GM23338 (cell line): ENCODE results near the gene KCNAB2. TPM values are rescaled to one million over a fixed set of nuclear protein-coding genes. Genes with fewer than 3 reads are reported as not detected.

Source experiments
- ATAC-seq: fragments of 200-7000 bp; cut with Tn5 transposase; 3 replicates; pipeline ENCODE4 v1.9.1; 2020
- DNase-seq: peaks from one replicate; pipeline ENCODE4 v3.0.0-alpha.2; 2015; ENCODE audit warnings: low spot score
- H2AFZ ChIP-seq: fragments of 200-600 bp; sonication (generic); 2 replicates; pipeline ENCODE4 v1.8.0; 2016; ENCODE audit warnings: antibody characterized with exemption, mild to moderate bottlenecking, moderate library complexity
- H3F3A ChIP-seq: fragments of 200-600 bp; sonication (generic); replicated peaks from 2 replicates; pipeline ENCODE4 v1.8.0; 2017; ENCODE audit warnings: antibody characterized with exemption, mixed run types, low read depth
- H3K27ac ChIP-seq: fragments of 200-600 bp; sonication (generic); 2 replicates; pipeline ENCODE4 v1.6.1; 2016; ENCODE audit warnings: low read depth
- H3K27me3 ChIP-seq: fragments of 200-600 bp; sonication (generic); 2 replicates; pipeline ENCODE4 v1.8.0; 2016; ENCODE audit warnings: mild to moderate bottlenecking, mixed run types, moderate library complexity; ENCODE audit not compliant: insufficient read depth
- H3K36me3 ChIP-seq: fragments of 200-600 bp; sonication (generic); 2 replicates; pipeline ENCODE4 v1.8.0; 2016; ENCODE audit warnings: mild to moderate bottlenecking; ENCODE audit not compliant: insufficient read depth
- H3K4me1 ChIP-seq: fragments of 200-600 bp; sonication (generic); 2 replicates; pipeline ENCODE4 v1.8.0; 2016; ENCODE audit warnings: mild to moderate bottlenecking, moderate library complexity; ENCODE audit not compliant: insufficient read depth
- H3K4me2 ChIP-seq: fragments of 200-600 bp; sonication (generic); 2 replicates; pipeline ENCODE4 v1.7.1; 2017; ENCODE audit warnings: mixed run types
- H3K4me3 ChIP-seq: fragments of 200-600 bp; sonication (generic); 2 replicates; pipeline ENCODE4 v1.6.1; 2016; ENCODE audit warnings: mixed run types
- H3K79me2 ChIP-seq: fragments of 200-600 bp; sonication (generic); replicated peaks from 2 replicates; pipeline ENCODE4 v1.8.0; 2017; ENCODE audit warnings: mild to moderate bottlenecking; ENCODE audit not compliant: insufficient read depth
- H3K9me2 ChIP-seq: fragments of 200-600 bp; sonication (generic); 2 replicates; pipeline ENCODE4 v1.8.0; 2017; ENCODE audit not compliant: insufficient read depth
- H4K20me1 ChIP-seq: fragments of 200-600 bp; sonication (generic); replicated peaks from 2 replicates; pipeline ENCODE4 v1.8.0; 2017; ENCODE audit warnings: mild to moderate bottlenecking; ENCODE audit not compliant: insufficient read depth
- H3K27ac Mint-ChIP-seq: 2 replicates; pipeline ENCODE4 v1.8.0; 2020; ENCODE audit warnings: inconsistent platforms, mild to moderate bottlenecking, moderate library complexity, mixed read lengths
- H3K27me3 Mint-ChIP-seq: 3 replicates; pipeline ENCODE4 v1.8.0; 2022; ENCODE audit warnings: low read depth, mild to moderate bottlenecking, moderate library complexity, mixed read lengths, inconsistent platforms; ENCODE audit not compliant: insufficient read depth, poor library complexity
- H3K36me3 Mint-ChIP-seq: 3 replicates; pipeline ENCODE4 v1.8.0; 2021; ENCODE audit warnings: low read depth, mild to moderate bottlenecking, inconsistent platforms, moderate library complexity, mixed read lengths
- H3K4me1 Mint-ChIP-seq: 3 replicates; pipeline ENCODE4 v1.8.0; 2020; ENCODE audit warnings: mild to moderate bottlenecking, inconsistent platforms, mixed read lengths
- H3K4me3 Mint-ChIP-seq: 3 replicates; pipeline ENCODE4 v1.8.0; 2021; ENCODE audit warnings: moderate library complexity, mild to moderate bottlenecking, inconsistent platforms, mixed read lengths
- H3K9me3 Mint-ChIP-seq: 3 replicates; pipeline ENCODE4 v1.8.0; 2020; ENCODE audit warnings: moderate library complexity, mild to moderate bottlenecking, inconsistent platforms, mixed read lengths
- CREB1 ChIP-seq: fragments of 250-450 bp; sonication (Bioruptor Pico); IDR thresholded peaks from 2 replicates; pipeline ENCODE4 v1.5.0; 2020; ENCODE audit warnings: low read depth, mild to moderate bottlenecking, moderate library complexity
- EZH2 ChIP-seq: fragments of 200-600 bp; sonication (generic); IDR thresholded peaks from one replicate; pipeline ENCODE4 v1.8.0; 2017; ENCODE audit warnings: antibody characterized with exemption, mild to moderate bottlenecking, low read depth; ENCODE audit not compliant: unreplicated experiment
- EZH2phosphoT487 ChIP-seq: fragments of 200-600 bp; sonication (generic); IDR thresholded peaks from one replicate; pipeline ENCODE4 v1.8.1; 2018; ENCODE audit warnings: antibody characterized with exemption; ENCODE audit not compliant: unreplicated experiment
- JUNB ChIP-seq: IDR thresholded peaks from one replicate; pipeline ENCODE4 v1.6.1; 2016; ENCODE audit warnings: antibody characterized with exemption; ENCODE audit not compliant: unreplicated experiment
- NANOG ChIP-seq: IDR thresholded peaks from 2 replicates; pipeline ENCODE4 v1.6.1; 2016; ENCODE audit warnings: antibody characterized with exemption, borderline replicate concordance
- POLR2AphosphoS5 ChIP-seq: IDR thresholded peaks from 2 replicates; pipeline ENCODE4 v1.6.1; 2016; ENCODE audit warnings: antibody characterized with exemption, low read depth
- STAT1 ChIP-seq: IDR thresholded peaks from one replicate; pipeline ENCODE4 v1.6.1; 2016; ENCODE audit warnings: antibody characterized with exemption; ENCODE audit not compliant: unreplicated experiment
- ZNF114 ChIP-seq: fragments of 250-450 bp; sonication (Bioruptor Pico); IDR thresholded peaks from 2 replicates; pipeline ENCODE4 v1.5.0; 2020; ENCODE audit warnings: mild to moderate bottlenecking, moderate library complexity
- ZNF331 ChIP-seq: fragments of 250-450 bp; sonication (Bioruptor Pico); IDR thresholded peaks from 2 replicates; pipeline ENCODE4 v1.5.0; 2020; ENCODE audit warnings: low read depth, mild to moderate bottlenecking, moderate library complexity
- polyA plus RNA-seq: library from polyadenylated mRNA; unstranded; fragments of >200 nt; fragmentation: Nextera tagmentation; extraction: Ambion mirVana; gene quantifications from 2 replicates; pipeline ENCODE4 v1.2.1, GENCODE V29; 2016
- total RNA-seq: library from RNA; depleted of rRNA; stranded (reverse); fragments of >200 nt; shearing (Covaris generic); gene quantifications from 2 replicates; pipeline ENCODE4 v1.2.3, GENCODE V29; 2014
- TF ChIP-seq, protein P1 (sequence below): IDR thresholded peaks from 2 replicates; pipeline ENCODE4 v1.6.1; 2016; ENCODE audit warnings: antibody characterized with exemption
- TF ChIP-seq, protein P2 (sequence below): IDR thresholded peaks from one replicate; pipeline ENCODE4 v1.6.1; 2018; ENCODE audit warnings: antibody characterized with exemption; ENCODE audit not compliant: unreplicated experiment
- TF ChIP-seq, protein P3 (sequence below): fragments of 250-450 bp; sonication (Bioruptor Pico); IDR thresholded peaks from 2 replicates; pipeline ENCODE4 v1.5.0; 2020; ENCODE audit warnings: mild to moderate bottlenecking, moderate library complexity
- TF ChIP-seq, protein P4 (sequence below), 2 experiments: fragments of 200-600 bp in 1 of 2; sonication (generic) in 1 of 2; conservative IDR thresholded peaks; 2 replicates each; pipeline versions ENCODE4 v1.5.1 to v1.6.1; 2016 to 2017; ENCODE audit warnings: antibody characterized with exemption in 2 of 2, low read depth in 2 of 2, mild to moderate bottlenecking in 2 of 2, moderate library complexity in 1 of 2

Gene KCNAB2
- total and polyA plus RNA-seq, 2 experiments from 2014 or later = 3.0 to 3.7 TPM

DNA sequence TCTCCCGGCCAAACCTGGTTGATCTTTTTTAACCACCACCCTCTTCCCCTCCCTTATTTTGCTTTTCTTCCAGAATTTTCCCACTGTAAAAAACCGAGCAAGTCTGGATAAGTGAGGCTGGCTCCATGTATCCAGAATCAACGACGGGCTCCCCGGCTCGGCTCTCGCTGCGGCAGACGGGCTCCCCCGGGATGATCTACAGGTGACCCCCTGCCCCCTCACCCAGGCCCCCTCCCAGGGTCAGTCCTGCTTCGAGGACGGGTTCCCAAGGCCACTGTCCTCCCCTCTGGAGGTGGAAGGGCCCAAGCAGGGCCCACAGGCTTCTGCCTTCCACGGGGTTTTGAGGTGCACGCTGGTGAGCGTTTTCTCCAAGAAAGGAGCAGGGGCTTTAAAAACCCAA, 5.2 kb upstream of the KCNAB2 start:
- Histone ChIP-seq H2AFZ (no peak overlapping the region), H3K27ac (no peak overlapping the region), H4K20me1 (no peaks in the 10 kb centered on the region; the same call in 1 of the 2 replicates), H3K79me2 (no peaks in the 10 kb centered on the region), H3K27me3 (no peaks in the 10 kb centered on the region), H3K4me2 (no peak overlapping the region), H3F3A (no peaks in the 10 kb centered on the region), H3K4me1 (peaks cover 5% of the 10 kb centered on the region; the same call in 1 of the 2 replicates), H3K36me3 (no peaks in the 10 kb centered on the region), H3K9me2 (no peaks in the 10 kb centered on the region), H3K4me3 (no peak overlapping the region)
- H3K27ac Mint-ChIP-seq = no peak overlapping the region
- peaks cover 14% of the 10 kb centered on the region for H3K4me1 Mint-ChIP-seq
- no peaks in the 10 kb centered on the region for H3K36me3 Mint-ChIP-seq
- peaks cover 4% of the 10 kb centered on the region for H3K27me3 Mint-ChIP-seq
- H3K9me3 Mint-ChIP-seq = no peaks in the 10 kb centered on the region
- no peak overlapping the region for H3K4me3 Mint-ChIP-seq
- no peak for DNase-seq
- TF ChIP-seq, protein P1, sequence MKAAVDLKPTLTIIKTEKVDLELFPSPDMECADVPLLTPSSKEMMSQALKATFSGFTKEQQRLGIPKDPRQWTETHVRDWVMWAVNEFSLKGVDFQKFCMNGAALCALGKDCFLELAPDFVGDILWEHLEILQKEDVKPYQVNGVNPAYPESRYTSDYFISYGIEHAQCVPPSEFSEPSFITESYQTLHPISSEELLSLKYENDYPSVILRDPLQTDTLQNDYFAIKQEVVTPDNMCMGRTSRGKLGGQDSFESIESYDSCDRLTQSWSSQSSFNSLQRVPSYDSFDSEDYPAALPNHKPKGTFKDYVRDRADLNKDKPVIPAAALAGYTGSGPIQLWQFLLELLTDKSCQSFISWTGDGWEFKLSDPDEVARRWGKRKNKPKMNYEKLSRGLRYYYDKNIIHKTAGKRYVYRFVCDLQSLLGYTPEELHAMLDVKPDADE = no peak
- TF ChIP-seq JUNB (no peak), EZH2phosphoT487 (no peak), CREB1 (CRISPR knock-in tag) (no peak), ZNF114 (CRISPR knock-in tag) (no peak), NANOG (no peak), ZNF331 (no peak), EZH2 (no peak), STAT1 (no peak), POLR2AphosphoS5 (no peak)
- TF ChIP-seq, protein P2, sequence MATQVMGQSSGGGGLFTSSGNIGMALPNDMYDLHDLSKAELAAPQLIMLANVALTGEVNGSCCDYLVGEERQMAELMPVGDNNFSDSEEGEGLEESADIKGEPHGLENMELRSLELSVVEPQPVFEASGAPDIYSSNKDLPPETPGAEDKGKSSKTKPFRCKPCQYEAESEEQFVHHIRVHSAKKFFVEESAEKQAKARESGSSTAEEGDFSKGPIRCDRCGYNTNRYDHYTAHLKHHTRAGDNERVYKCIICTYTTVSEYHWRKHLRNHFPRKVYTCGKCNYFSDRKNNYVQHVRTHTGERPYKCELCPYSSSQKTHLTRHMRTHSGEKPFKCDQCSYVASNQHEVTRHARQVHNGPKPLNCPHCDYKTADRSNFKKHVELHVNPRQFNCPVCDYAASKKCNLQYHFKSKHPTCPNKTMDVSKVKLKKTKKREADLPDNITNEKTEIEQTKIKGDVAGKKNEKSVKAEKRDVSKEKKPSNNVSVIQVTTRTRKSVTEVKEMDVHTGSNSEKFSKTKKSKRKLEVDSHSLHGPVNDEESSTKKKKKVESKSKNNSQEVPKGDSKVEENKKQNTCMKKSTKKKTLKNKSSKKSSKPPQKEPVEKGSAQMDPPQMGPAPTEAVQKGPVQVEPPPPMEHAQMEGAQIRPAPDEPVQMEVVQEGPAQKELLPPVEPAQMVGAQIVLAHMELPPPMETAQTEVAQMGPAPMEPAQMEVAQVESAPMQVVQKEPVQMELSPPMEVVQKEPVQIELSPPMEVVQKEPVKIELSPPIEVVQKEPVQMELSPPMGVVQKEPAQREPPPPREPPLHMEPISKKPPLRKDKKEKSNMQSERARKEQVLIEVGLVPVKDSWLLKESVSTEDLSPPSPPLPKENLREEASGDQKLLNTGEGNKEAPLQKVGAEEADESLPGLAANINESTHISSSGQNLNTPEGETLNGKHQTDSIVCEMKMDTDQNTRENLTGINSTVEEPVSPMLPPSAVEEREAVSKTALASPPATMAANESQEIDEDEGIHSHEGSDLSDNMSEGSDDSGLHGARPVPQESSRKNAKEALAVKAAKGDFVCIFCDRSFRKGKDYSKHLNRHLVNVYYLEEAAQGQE = no peak
- TF ChIP-seq, protein P3, sequence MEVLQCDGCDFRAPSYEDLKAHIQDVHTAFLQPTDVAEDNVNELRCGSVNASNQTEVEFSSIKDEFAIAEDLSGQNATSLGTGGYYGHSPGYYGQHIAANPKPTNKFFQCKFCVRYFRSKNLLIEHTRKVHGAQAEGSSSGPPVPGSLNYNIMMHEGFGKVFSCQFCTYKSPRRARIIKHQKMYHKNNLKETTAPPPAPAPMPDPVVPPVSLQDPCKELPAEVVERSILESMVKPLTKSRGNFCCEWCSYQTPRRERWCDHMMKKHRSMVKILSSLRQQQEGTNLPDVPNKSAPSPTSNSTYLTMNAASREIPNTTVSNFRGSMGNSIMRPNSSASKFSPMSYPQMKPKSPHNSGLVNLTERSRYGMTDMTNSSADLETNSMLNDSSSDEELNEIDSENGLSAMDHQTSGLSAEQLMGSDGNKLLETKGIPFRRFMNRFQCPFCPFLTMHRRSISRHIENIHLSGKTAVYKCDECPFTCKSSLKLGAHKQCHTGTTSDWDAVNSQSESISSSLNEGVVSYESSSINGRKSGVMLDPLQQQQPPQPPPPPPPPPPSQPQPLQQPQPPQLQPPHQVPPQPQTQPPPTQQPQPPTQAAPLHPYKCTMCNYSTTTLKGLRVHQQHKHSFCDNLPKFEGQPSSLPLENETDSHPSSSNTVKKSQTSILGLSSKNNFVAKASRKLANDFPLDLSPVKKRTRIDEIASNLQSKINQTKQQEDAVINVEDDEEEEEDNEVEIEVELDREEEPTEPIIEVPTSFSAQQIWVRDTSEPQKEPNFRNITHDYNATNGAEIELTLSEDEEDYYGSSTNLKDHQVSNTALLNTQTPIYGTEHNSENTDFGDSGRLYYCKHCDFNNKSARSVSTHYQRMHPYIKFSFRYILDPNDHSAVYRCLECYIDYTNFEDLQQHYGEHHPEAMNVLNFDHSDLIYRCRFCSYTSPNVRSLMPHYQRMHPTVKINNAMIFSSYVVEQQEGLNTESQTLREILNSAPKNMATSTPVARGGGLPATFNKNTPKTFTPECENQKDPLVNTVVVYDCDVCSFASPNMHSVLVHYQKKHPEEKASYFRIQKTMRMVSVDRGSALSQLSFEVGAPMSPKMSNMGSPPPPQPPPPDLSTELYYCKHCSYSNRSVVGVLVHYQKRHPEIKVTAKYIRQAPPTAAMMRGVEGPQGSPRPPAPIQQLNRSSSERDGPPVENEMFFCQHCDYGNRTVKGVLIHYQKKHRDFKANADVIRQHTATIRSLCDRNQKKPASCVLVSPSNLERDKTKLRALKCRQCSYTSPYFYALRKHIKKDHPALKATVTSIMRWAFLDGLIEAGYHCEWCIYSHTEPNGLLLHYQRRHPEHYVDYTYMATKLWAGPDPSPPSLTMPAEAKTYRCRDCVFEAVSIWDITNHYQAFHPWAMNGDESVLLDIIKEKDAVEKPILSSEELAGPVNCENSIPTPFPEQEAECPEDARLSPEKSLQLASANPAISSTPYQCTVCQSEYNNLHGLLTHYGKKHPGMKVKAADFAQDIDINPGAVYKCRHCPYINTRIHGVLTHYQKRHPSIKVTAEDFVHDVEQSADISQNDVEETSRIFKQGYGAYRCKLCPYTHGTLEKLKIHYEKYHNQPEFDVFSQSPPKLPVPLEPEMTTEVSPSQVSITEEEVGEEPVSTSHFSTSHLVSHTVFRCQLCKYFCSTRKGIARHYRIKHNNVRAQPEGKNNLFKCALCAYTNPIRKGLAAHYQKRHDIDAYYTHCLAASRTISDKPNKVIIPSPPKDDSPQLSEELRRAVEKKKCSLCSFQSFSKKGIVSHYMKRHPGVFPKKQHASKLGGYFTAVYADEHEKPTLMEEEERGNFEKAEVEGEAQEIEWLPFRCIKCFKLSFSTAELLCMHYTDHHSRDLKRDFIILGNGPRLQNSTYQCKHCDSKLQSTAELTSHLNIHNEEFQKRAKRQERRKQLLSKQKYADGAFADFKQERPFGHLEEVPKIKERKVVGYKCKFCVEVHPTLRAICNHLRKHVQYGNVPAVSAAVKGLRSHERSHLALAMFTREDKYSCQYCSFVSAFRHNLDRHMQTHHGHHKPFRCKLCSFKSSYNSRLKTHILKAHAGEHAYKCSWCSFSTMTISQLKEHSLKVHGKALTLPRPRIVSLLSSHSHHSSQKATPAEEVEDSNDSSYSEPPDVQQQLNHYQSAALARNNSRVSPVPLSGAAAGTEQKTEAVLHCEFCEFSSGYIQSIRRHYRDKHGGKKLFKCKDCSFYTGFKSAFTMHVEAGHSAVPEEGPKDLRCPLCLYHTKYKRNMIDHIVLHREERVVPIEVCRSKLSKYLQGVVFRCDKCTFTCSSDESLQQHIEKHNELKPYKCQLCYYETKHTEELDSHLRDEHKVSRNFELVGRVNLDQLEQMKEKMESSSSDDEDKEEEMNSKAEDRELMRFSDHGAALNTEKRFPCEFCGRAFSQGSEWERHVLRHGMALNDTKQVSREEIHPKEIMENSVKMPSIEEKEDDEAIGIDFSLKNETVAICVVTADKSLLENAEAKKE = no peak
- TF ChIP-seq, protein P4, sequence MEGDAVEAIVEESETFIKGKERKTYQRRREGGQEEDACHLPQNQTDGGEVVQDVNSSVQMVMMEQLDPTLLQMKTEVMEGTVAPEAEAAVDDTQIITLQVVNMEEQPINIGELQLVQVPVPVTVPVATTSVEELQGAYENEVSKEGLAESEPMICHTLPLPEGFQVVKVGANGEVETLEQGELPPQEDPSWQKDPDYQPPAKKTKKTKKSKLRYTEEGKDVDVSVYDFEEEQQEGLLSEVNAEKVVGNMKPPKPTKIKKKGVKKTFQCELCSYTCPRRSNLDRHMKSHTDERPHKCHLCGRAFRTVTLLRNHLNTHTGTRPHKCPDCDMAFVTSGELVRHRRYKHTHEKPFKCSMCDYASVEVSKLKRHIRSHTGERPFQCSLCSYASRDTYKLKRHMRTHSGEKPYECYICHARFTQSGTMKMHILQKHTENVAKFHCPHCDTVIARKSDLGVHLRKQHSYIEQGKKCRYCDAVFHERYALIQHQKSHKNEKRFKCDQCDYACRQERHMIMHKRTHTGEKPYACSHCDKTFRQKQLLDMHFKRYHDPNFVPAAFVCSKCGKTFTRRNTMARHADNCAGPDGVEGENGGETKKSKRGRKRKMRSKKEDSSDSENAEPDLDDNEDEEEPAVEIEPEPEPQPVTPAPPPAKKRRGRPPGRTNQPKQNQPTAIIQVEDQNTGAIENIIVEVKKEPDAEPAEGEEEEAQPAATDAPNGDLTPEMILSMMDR (conservative IDR thresholded peaks at IDR 0.05; ENCODE audit: low read depth in 2 of 2) = no peak
- no peak for ATAC-seq
